ENCODE data around the gene RIMBP2.

RIMBP2 gene

GRCh38 chr12:130628304-130628703 is 87.8 kb downstream of the RIMBP2 start:
- no peak overlapping the region for H2BK5ac ChIP-seq (ENCODE audit: low read length)
- H3K56ac ChIP-seq (ENCODE audit: low read length), result no peak overlapping the region
- no peak overlapping the region for H3K27ac ChIP-seq (ENCODE audit: low read depth, low read length)
- no CpG with 5 or more reads among the region's 5 CpGs for WGBS (ENCODE audit: extremely low coverage, insufficient coverage, low lambda C conversion rate)
- no peak overlapping the region for H3K4me3 ChIP-seq (ENCODE audit: low read length)
- H3K9ac ChIP-seq (ENCODE audit: low read length), result no peak overlapping the region
- no peaks in the 10 kb centered on the region for H3K27me3 ChIP-seq (ENCODE audit: insufficient read depth, low read length, poor library complexity)
- no peak overlapping the region for H3K18ac ChIP-seq (ENCODE audit: low read length)
- H2AK5ac ChIP-seq (ENCODE audit: low read length), result no peak overlapping the region
- H3K79me2 ChIP-seq (ENCODE audit: control insufficient read depth, insufficient read depth, low read length), result no peaks in the 10 kb centered on the region
- no peak overlapping the region for H4K8ac ChIP-seq (ENCODE audit: low read depth, low read length)
- H2BK15ac ChIP-seq (replicated peaks; ENCODE audit: low read depth), result no peak overlapping the region
- H4K5ac ChIP-seq (ENCODE audit: low read length), result no peak overlapping the region
- no peak for DNase-seq
- no peaks in the 10 kb centered on the region for H3K79me1 ChIP-seq (ENCODE audit: low read length)
- no peak overlapping the region for H3K4me2 ChIP-seq (ENCODE audit: low read length)
- H3K23ac ChIP-seq (ENCODE audit: low read length), result no peak overlapping the region
- no peak overlapping the region for H2BK120ac ChIP-seq (ENCODE audit: low read depth, low read length)
- H3K4me1 ChIP-seq (ENCODE audit: control insufficient read depth, low read depth, low read length), result no peaks in the 10 kb centered on the region
- H3K36me3 ChIP-seq (ENCODE audit: control insufficient read depth, insufficient read depth, low read length), result no peaks in the 10 kb centered on the region
- no peak overlapping the region for H3K4ac ChIP-seq (ENCODE audit: low read depth, low read length)

- no peaks in the 10 kb centered on the region for H3K4me1 ChIP-seq (ENCODE audit: control insufficient read depth, low read depth, low read length)
- H3K79me1 ChIP-seq (ENCODE audit: low read length), result no peaks in the 10 kb centered on the region
- no peak overlapping the region for H4K8ac ChIP-seq (ENCODE audit: low read depth, low read length)
- H3K27me3 ChIP-seq (ENCODE audit: insufficient read depth, low read length, poor library complexity), result no peaks in the 10 kb centered on the region
- H3K79me2 ChIP-seq (ENCODE audit: control insufficient read depth, insufficient read depth, low read length), result no peaks in the 10 kb centered on the region
- H2AK5ac ChIP-seq (ENCODE audit: low read length), result no peak overlapping the region
- no peak overlapping the region for H2BK15ac ChIP-seq (replicated peaks; ENCODE audit: low read depth)
- H3K27ac ChIP-seq (ENCODE audit: low read depth, low read length), result no peak overlapping the region
- no peak overlapping the region for H3K4ac ChIP-seq (ENCODE audit: low read depth, low read length)
- no peak overlapping the region for H2BK120ac ChIP-seq (ENCODE audit: low read depth, low read length)
- no peak overlapping the region for H3K4me2 ChIP-seq (ENCODE audit: low read length)
- H3K9ac ChIP-seq (ENCODE audit: low read length), result no peak overlapping the region
- no peak overlapping the region for H3K56ac ChIP-seq (ENCODE audit: low read length)
- no peak overlapping the region for H3K4me3 ChIP-seq (ENCODE audit: low read length)
- WGBS (ENCODE audit: extremely low coverage, insufficient coverage, low lambda C conversion rate), result no CpG with 5 or more reads among the region's 7 CpGs
- H4K5ac ChIP-seq (ENCODE audit: low read length), result no peak overlapping the region
- H3K18ac ChIP-seq (ENCODE audit: low read length), result no peak overlapping the region
- no peak overlapping the region for H2BK5ac ChIP-seq (ENCODE audit: low read length)
- no peaks in the 10 kb centered on the region for H3K36me3 ChIP-seq (ENCODE audit: control insufficient read depth, insufficient read depth, low read length)
- H3K23ac ChIP-seq (ENCODE audit: low read length), result no peak overlapping the region
- no peak for DNase-seq
Measured at GRCh38 chr12:130627175-130627574, 88.9 kb downstream of the RIMBP2 start.

GRCh38 chr12:130626601-130627000 is 89.5 kb downstream of the RIMBP2 start:
- no peak for DNase-seq
- Histone ChIP-seq H3K23ac (ENCODE audit: low read length) (no peak overlapping the region), H4K8ac (ENCODE audit: low read depth, low read length) (no peak overlapping the region), H3K4me1 (ENCODE audit: control insufficient read depth, low read depth, low read length) (no peaks in the 10 kb centered on the region), H3K36me3 (ENCODE audit: control insufficient read depth, insufficient read depth, low read length) (no peaks in the 10 kb centered on the region), H3K4me2 (ENCODE audit: low read length) (no peak overlapping the region), H3K27me3 (ENCODE audit: insufficient read depth, low read length, poor library complexity) (no peaks in the 10 kb centered on the region), H3K4ac (ENCODE audit: low read depth, low read length) (no peak overlapping the region), H3K79me1 (ENCODE audit: low read length) (no peaks in the 10 kb centered on the region), H2AK5ac (ENCODE audit: low read length) (no peak overlapping the region), H4K5ac (ENCODE audit: low read length) (no peak overlapping the region), H3K79me2 (ENCODE audit: control insufficient read depth, insufficient read depth, low read length) (no peaks in the 10 kb centered on the region), H2BK15ac (replicated peaks; ENCODE audit: low read depth) (no peak overlapping the region), H3K56ac (ENCODE audit: low read length) (no peak overlapping the region), H3K18ac (ENCODE audit: low read length) (no peak overlapping the region), H3K9ac (ENCODE audit: low read length) (no peak overlapping the region), H2BK120ac (ENCODE audit: low read depth, low read length) (no peak overlapping the region), H3K4me3 (ENCODE audit: low read length) (no peak overlapping the region), H2BK5ac (ENCODE audit: low read length) (no peak overlapping the region), H3K27ac (ENCODE audit: low read depth, low read length) (no peak overlapping the region)
- WGBS (ENCODE audit: extremely low coverage, insufficient coverage, low lambda C conversion rate), result 100% methylated on average over 1 of the region's 11 CpGs

- H3K56ac ChIP-seq (ENCODE audit: low read length), result no peak overlapping the region
- no peak overlapping the region for H3K27ac ChIP-seq (ENCODE audit: low read depth, low read length)
- no peak overlapping the region for H3K18ac ChIP-seq (ENCODE audit: low read length)
- no CpG with 5 or more reads among the region's 5 CpGs for WGBS (ENCODE audit: extremely low coverage, insufficient coverage, low lambda C conversion rate)
- no peak overlapping the region for H2AK5ac ChIP-seq (ENCODE audit: low read length)
- no peaks in the 10 kb centered on the region for H3K79me1 ChIP-seq (ENCODE audit: low read length)
- H3K79me2 ChIP-seq (ENCODE audit: control insufficient read depth, insufficient read depth, low read length), result no peaks in the 10 kb centered on the region
- H4K5ac ChIP-seq (ENCODE audit: low read length), result no peak overlapping the region
- H2BK120ac ChIP-seq (ENCODE audit: low read depth, low read length), result no peak overlapping the region
- DNase-seq, result peak; percentile 30
- H3K4ac ChIP-seq (ENCODE audit: low read depth, low read length), result no peak overlapping the region
- H4K8ac ChIP-seq (ENCODE audit: low read depth, low read length), result no peak overlapping the region
- H2BK15ac ChIP-seq (replicated peaks; ENCODE audit: low read depth), result no peak overlapping the region
- no peak overlapping the region for H3K23ac ChIP-seq (ENCODE audit: low read length)
- H3K9ac ChIP-seq (ENCODE audit: low read length), result no peak overlapping the region
- H2BK5ac ChIP-seq (ENCODE audit: low read length), result no peak overlapping the region
- H3K4me3 ChIP-seq (ENCODE audit: low read length), result no peak overlapping the region
- no peaks in the 10 kb centered on the region for H3K36me3 ChIP-seq (ENCODE audit: control insufficient read depth, insufficient read depth, low read length)
- no peaks in the 10 kb centered on the region for H3K4me1 ChIP-seq (ENCODE audit: control insufficient read depth, low read depth, low read length)
- H3K27me3 ChIP-seq (ENCODE audit: insufficient read depth, low read length, poor library complexity), result no peaks in the 10 kb centered on the region
- H3K4me2 ChIP-seq (ENCODE audit: low read length), result no peak overlapping the region
Measured at GRCh38 chr12:130625201-130625600, 90.9 kb downstream of the RIMBP2 start.

- Histone ChIP-seq H4K8ac (ENCODE audit: low read depth, low read length) (no peak overlapping the region), H3K4ac (ENCODE audit: low read depth, low read length) (no peak overlapping the region), H2BK5ac (ENCODE audit: low read length) (no peak overlapping the region), H3K36me3 (ENCODE audit: control insufficient read depth, insufficient read depth, low read length) (no peaks in the 10 kb centered on the region), H3K23ac (ENCODE audit: low read length) (no peak overlapping the region), H3K27me3 (ENCODE audit: insufficient read depth, low read length, poor library complexity) (no peaks in the 10 kb centered on the region), H3K9ac (ENCODE audit: low read length) (no peak overlapping the region), H3K79me1 (ENCODE audit: low read length) (no peaks in the 10 kb centered on the region), H3K4me2 (ENCODE audit: low read length) (no peak overlapping the region), H2AK5ac (ENCODE audit: low read length) (no peak overlapping the region), H2BK15ac (replicated peaks; ENCODE audit: low read depth) (no peak overlapping the region), H3K79me2 (ENCODE audit: control insufficient read depth, insufficient read depth, low read length) (no peaks in the 10 kb centered on the region), H3K27ac (ENCODE audit: low read depth, low read length) (no peak overlapping the region), H3K18ac (ENCODE audit: low read length) (no peak overlapping the region), H3K4me3 (ENCODE audit: low read length) (no peak overlapping the region), H3K56ac (ENCODE audit: low read length) (no peak overlapping the region), H3K4me1 (ENCODE audit: control insufficient read depth, low read depth, low read length) (no peaks in the 10 kb centered on the region), H2BK120ac (ENCODE audit: low read depth, low read length) (no peak overlapping the region), H4K5ac (ENCODE audit: low read length) (no peak overlapping the region)
- DNase-seq, result no peak
- no CpG with 5 or more reads among the region's 3 CpGs for WGBS (ENCODE audit: extremely low coverage, insufficient coverage, low lambda C conversion rate)
Measured at GRCh38 chr12:130622803-130623202, 93.3 kb downstream of the RIMBP2 start.

GRCh38 chr12:130621696-130622298 is 94.3 kb downstream of the RIMBP2 start:
- WGBS (ENCODE audit: extremely low coverage, insufficient coverage, low lambda C conversion rate), result no CpG with 5 or more reads among the region's 13 CpGs
- no peak overlapping the region for H3K56ac ChIP-seq (ENCODE audit: low read length)
- no peak overlapping the region for H3K18ac ChIP-seq (ENCODE audit: low read length)
- no peak overlapping the region for H3K23ac ChIP-seq (ENCODE audit: low read length)
- H2BK120ac ChIP-seq (ENCODE audit: low read depth, low read length), result no peak overlapping the region
- H2BK15ac ChIP-seq (replicated peaks; ENCODE audit: low read depth), result no peak overlapping the region
- H3K36me3 ChIP-seq (ENCODE audit: control insufficient read depth, insufficient read depth, low read length), result no peaks in the 10 kb centered on the region
- H3K9ac ChIP-seq (ENCODE audit: low read length), result no peak overlapping the region
- no peak overlapping the region for H4K5ac ChIP-seq (ENCODE audit: low read length)
- no peaks in the 10 kb centered on the region for H3K79me1 ChIP-seq (ENCODE audit: low read length)
- no peak overlapping the region for H3K4me2 ChIP-seq (ENCODE audit: low read length)
- no peak overlapping the region for H2BK5ac ChIP-seq (ENCODE audit: low read length)
- H3K4me3 ChIP-seq (ENCODE audit: low read length), result no peak overlapping the region
- no peak overlapping the region for H2AK5ac ChIP-seq (ENCODE audit: low read length)
- no peak overlapping the region for H4K8ac ChIP-seq (ENCODE audit: low read depth, low read length)
- no peak for DNase-seq
- no peaks in the 10 kb centered on the region for H3K79me2 ChIP-seq (ENCODE audit: control insufficient read depth, insufficient read depth, low read length)
- H3K4ac ChIP-seq (ENCODE audit: low read depth, low read length), result no peak overlapping the region
- H3K4me1 ChIP-seq (ENCODE audit: control insufficient read depth, low read depth, low read length), result no peaks in the 10 kb centered on the region
- no peak overlapping the region for H3K27ac ChIP-seq (ENCODE audit: low read depth, low read length)
- H3K27me3 ChIP-seq (ENCODE audit: insufficient read depth, low read length, poor library complexity), result no peaks in the 10 kb centered on the region

All from mesendoderm (in vitro differentiated cells).